ENCODE data around the gene PTK6.

DNA sequence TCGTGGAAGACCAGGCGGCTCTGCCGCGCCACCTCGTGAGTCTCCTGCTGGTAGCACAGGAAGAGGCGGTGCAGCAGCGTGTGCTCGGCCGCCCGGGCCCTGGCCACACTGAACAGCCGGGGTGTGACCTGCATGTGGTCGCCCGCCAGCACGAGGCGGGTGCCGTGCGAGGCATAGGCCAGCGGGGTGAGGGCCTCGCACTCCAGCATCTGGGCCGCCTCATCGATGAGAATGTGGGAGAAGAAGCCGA is 29.9 kb upstream of the PTK6 start:
- TF ChIP-seq, protein P1, sequence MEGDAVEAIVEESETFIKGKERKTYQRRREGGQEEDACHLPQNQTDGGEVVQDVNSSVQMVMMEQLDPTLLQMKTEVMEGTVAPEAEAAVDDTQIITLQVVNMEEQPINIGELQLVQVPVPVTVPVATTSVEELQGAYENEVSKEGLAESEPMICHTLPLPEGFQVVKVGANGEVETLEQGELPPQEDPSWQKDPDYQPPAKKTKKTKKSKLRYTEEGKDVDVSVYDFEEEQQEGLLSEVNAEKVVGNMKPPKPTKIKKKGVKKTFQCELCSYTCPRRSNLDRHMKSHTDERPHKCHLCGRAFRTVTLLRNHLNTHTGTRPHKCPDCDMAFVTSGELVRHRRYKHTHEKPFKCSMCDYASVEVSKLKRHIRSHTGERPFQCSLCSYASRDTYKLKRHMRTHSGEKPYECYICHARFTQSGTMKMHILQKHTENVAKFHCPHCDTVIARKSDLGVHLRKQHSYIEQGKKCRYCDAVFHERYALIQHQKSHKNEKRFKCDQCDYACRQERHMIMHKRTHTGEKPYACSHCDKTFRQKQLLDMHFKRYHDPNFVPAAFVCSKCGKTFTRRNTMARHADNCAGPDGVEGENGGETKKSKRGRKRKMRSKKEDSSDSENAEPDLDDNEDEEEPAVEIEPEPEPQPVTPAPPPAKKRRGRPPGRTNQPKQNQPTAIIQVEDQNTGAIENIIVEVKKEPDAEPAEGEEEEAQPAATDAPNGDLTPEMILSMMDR (IDR thresholded peaks at IDR 0.05 in 4 of 5, conservative IDR thresholded peaks at IDR 0.05 in 1 of 5) = no peak
- no peak for TF ChIP-seq POLR2A (IDR thresholded peaks at IDR 0.05)

Measured in gastrocnemius medialis (tissue), 4 donors.